HG03045 (cell line): ENCODE results near the gene PRR19.
A peak's percentile ranks its signal among the peaks of the same experiment; 100 is the strongest.
"Not testable (repeated sequence)": the region's sequence is repeated elsewhere in the genome, so short reads cannot be mapped to it uniquely, and the experiment has no call there.

Source experiments
- ATAC-seq: cut with Tn5 transposase; IDR thresholded peaks from one replicate; pipeline ENCODE4 v1.9.1; 2021; ENCODE audit warnings: mild to moderate bottlenecking, moderate library complexity; ENCODE audit not compliant: unreplicated experiment

PRR19 gene

GRCh38 chr19:42323852-42324654 lies 22.1 kb downstream of the PRR19 start:
- ATAC-seq: no peak

DNA sequence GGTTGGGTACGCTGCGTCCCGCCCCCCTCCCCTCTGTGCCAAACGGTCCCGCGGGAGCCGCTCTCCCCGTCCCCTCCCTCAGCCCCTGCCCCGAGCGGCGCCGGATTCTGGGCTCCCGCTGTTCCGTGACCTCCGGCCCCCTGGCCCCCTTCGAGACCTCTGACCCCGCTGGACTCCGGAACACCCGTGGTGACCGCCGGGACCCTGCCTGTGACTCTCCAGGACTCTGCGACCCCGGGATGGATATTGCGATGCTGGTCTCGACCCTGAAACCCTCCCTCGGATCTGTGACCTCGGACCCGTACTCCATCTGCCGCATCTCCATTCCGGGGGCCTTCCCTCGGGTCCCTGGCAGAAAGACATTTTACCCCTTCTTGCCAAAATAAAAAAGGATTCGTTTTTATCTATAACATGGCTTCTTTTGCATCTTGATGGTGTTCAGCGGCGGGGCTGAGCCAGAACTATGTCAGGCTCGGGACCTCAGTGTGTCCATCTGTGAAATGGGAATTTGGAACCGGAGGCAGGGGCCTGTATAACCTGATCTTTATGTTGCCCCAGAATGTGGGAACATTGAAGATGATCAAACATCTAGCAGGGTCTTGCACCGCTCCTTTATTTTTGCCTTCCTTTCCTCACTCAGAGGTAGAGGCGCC lies 22.8 kb downstream of the PRR19 start:
- ATAC-seq: no peak

DNA sequence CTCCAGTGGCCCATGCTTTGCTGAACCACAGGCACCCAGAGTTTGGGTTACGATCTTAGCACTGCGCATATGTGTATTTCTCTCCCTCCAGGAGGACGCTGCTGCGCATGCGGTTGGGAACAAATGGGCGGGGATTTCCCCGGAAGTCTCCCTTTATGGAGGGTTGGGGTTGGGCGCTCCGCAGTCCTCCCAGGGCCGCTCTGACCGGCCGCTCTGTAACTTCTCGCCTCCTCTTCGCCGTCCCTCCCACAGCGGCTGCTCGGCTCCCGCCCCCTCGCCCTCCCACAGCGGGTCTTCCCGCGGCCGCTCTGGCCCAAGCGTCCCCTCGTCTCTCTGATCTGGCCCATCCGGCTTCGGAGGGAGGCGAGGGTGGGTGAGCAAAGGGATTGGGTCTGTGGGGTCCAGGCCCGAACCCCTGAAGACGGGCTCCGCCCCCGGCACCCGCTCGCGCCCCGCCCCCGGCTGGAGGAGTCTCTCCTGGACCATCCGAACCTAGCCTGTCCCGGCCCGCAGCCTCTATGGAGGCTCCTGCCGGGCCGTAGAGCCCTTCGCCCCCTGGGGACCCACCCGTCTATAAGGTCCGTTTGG lies 23.5 kb downstream of the PRR19 start, which contains the start of gene MEGF8:
Gene MEGF8, plus strand, starts transcription at position 328 of the 588 bp plus-strand sequence. CDS start 609 bp downstream, outside the sequence.
- ATAC-seq: peak; percentile 88

DNA sequence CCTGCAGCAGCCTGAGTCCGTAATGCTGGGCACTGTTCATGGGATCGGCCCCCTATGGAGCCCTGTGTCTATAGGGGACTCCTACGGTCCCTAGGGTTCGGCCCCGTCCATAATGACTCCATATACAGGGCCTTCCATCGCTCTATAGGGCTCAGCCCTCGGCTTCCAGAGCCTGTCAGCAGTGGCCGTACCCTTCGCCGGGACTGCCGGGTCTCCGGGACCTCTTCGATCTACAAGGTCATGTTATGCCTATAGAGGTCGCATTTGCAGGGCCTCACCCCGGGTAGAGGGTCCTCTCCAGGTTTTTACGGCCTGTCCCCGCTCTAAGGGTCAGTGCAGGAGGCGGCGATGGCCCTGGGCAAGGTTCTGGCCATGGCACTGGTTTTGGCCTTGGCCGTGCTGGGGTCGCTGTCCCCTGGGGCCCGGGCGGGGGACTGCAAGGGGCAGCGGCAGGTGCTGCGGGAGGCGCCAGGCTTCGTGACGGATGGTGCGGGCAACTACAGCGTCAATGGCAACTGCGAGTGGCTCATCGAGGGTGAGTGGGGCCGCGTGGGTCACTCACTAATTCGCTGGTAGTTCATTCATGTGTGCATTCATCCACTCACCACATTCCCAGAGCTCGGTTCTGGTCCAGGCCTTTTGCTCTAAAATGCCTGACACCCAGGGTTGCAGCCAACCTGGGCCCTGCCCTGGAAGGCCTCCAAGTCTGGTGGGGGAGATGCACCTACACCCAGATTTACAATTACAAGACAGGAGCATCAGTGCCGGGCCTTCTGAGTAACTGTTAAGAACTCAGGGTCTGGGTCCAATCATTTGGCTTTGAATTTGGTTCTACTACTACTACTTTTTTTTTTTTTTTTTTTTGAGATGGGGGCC lies 24.2 kb downstream of the PRR19 start:
- peak; percentile 10 for ATAC-seq

DNA sequence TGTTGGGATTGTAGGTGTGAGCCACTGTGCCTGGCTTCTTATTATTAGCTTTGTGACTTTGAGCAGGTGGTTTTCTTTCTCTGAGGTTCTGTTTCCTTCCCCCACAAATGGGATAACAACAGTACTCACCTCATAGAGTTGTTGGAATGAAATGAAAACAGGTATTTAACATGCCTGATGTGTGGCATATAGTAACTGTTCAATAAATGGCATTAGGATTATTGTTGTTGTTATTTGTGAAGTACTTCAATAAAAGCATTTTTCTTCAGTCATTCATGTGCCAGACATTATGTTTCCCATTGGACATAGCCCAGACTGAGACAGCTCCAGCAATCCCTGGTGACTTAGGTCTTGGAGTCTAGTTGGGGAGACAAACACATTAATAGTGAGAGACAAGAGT lies 25.0 kb downstream of the PRR19 start:
- ATAC-seq: no peak

DNA sequence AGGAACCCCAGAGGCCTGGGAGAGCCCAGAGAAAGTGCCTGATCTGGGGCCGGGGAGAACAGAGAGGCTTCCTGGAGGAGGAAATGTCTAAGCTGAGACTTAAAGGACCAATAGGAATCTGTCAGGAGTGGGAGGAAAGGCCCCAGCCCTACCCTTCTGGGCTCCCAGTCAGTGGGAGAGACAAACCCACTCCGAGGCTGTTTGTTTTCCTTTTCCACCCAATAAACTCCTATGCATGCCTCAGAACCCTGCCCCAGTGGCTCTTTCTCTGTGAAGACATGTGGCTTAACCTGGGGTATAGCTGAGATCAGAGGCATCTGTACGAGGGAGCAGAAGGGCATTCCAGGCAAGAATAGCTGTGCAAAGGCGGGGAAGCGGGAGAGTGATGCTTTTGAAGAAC lies 25.4 kb downstream of the PRR19 start:
- ATAC-seq: no peak

- ATAC-seq: no peak
Observed at GRCh38 chr19:42328106-42328505, 26.2 kb downstream of the PRR19 start.

GRCh38 chr19:42328854-42329253 lies 26.9 kb downstream of the PRR19 start:
- no peak for ATAC-seq

GRCh38 chr19:42330241-42330711 lies 28.3 kb downstream of the PRR19 start:
- no peak for ATAC-seq

DNA sequence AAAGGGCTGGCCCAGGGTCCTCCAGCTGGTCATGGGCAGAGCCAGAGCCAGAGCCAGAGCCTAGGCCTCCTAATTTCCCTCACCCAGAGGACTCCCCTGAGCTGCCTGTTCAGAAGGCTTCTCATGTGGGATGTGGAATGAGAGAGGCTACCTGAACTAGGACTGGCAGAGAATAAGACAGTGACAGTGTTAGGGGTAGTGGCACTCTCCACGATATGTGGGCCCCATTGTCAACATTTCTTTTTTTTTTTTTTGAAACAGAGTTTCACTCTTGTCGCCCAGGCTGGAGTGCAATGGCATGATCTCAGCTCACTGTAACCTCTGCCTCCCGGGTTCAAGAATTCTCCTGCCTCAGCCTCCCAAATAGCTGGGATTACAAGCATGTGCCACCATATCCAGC lies 29.4 kb downstream of the PRR19 start:
- ATAC-seq: not testable (repeated sequence)

DNA sequence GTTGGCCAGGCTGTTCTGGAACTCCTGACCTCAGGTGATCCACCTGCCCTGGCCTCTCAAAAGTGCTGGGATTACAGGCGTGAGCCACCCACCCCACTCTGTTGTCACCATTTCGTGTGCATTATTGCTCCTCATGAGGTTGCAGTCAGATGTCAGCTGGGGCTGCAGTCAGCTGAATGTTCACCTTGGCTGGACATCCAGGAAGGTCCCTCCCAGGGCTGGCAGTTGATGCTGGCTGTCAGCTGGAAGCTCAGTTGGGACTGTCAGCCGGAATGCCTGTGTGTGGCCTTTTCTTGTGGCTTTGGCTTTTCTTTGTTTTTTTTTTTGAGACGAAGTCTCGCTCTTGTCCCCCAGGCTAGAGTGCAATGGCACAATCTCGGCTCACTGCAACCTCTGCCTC lies 30.1 kb downstream of the PRR19 start:
- no peak for ATAC-seq

- no peak for ATAC-seq
Observed at GRCh38 chr19:42333018-42333417, 31.1 kb downstream of the PRR19 start.

DNA sequence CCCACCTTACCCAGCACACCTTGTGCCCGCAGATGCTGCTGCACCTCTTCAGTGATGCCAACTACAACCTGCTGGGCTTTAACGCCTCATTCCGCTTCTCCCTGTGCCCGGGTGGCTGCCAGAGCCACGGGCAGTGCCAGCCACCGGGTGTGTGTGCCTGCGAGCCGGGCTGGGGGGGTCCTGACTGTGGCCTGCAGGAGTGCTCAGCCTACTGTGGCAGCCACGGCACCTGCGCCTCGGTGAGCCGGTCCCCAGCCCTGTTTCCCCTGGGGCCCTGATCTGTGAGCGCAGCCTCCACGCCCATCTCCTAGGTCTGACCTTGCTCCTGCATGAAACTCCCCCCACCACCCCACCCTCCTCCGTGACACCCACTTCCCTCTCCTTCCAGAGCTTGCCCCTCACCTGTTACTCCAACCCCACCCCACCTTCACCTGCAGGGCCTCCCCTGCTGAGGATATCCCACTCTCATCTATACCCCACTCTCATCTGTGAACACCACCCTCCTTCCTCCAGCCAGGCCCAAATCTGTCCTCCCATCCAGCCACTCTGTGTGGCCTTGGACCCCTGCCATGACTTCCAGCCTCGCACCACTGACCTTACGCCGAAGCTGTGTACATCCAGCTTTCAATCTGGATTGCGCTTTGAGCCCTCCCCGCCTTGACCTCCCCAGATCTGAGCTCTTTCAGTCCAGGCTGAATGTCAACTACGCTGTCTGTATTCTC lies 32.2 kb downstream of the PRR19 start:
- ATAC-seq: no peak

- ATAC-seq: no peak
Observed at GRCh38 chr19:42334697-42335373, 32.9 kb downstream of the PRR19 start.

DNA sequence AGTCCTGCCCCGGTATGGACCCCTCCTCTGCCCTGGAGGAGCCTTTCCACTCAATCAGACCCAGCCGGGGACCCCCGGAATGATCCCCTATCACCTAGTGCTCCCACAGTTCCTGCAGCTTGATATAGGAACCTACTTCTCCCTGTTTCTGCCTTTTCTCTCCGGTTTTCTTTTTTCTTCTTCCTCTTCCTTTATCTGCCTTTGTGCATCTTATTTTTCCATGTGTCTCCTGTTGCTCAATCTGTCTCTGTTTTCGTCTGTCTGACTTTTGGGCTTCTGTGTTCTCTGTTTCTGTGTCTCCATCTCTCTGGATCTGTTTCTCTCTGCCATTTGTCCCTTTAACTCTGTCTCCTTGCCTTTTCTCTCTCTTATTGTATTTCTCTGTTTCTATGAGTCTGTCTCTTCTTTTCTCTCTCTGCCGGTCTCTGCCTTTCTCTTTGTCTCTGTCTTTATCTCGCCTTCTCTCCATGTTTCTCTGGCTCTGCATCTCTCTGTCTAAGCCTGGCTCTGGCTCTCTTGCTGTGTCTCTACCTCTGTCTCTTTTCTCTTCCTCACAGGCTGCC lies 33.5 kb downstream of the PRR19 start:
- no peak for ATAC-seq

GRCh38 chr19:42335971-42336370 lies 34.0 kb downstream of the PRR19 start:
- no peak for ATAC-seq

DNA sequence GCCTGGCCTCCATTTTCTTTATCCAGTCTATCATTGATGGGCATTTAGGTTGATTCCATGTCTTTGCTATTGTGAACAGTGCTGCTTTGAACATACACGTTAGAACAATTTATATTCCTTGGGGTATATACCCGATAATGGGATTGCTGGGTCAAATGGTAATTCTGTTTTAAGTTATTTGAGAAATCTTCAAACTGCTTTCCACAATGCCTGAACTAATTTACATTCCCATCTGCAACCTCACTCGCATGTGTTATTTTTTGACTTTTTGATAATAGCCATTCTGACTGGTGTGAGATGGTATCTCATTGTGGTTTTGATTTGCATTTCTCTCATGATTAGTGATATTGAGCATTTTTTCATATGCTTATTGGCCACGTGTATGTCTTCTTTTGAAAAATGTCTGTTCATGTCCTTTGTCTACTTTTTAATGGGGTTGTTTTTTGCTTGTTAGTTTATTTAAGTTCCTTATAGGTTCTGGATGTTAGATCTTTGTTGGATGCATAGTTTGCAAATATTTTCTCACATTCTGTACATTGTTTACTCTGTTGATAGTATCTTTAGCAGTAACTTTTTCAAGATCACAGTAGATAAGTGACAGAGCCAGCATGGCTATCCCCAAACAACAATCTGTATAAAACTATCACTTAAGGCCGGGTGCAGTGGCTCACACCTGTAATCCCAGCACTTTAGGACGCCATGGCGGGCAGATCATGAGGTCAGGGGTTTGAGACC lies 37.4 kb downstream of the PRR19 start:
- ATAC-seq: not testable (repeated sequence)

DNA sequence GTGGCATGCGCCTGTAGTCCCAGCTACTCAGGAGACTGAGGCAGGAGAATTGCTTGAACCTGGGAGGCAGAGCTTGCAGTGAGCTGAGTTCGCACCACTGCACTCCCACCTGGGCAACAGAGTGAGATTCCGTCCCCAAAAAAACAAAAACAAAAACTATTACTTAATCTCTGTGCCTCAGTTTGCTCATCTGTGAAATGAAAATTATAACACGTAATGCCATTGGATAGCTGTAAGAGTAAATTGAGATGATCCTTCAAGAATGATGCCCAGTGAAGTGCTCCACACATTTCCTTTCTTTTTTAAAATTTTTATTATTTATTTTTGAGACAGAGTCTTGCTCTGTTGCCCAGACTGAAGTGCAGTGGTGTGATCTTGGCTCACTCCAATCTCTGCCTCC lies 38.0 kb downstream of the PRR19 start:
- ATAC-seq: not testable (repeated sequence)
